Inflammatory macrophage (primary cell): ENCODE data around the gene RAB3C.

Experiments used
- DNase-seq, 2 donors: peaks; one replicate each; pipeline ENCODE4 v3.0.0-alpha.2; 2020 to 2022

RAB3C gene

DNA sequence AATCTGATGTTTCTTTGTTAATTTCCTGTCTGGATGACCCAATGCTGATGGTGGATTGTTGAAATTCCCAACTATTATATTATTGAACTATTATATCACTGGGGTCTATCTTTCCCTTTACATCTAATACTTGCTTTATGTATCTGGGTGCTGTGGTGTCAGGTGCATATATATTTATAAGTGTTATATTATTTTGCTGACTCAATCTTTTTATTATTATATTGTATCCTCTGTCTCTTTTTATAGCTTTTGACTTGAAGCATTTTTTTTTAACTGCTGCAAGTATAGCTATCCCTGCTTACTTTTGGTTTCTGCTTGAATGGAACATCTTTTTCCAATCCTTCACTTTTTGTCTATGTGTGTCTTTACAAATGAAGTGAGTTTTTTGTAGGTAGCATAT is 255.9 kb downstream of the RAB3C start:
- DNase-seq, result no peak

DNA sequence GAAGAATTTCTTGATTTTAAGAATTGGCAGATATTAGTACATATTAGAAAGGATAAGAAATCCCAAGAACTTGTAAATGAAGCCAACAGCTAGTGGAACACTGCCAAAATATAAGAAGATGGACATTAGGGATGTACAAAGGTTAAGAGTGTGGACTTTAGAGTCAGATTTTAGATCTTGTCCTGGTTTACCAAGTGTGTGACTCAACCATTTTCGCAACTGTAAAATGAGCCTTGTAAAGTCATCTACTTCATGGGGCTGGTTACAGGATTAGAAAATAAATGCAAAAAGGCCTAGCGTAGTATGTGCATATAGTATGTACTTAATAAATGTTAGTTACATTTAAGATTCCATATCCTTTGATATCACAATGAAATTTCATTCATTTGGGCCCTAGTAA is 260.0 kb downstream of the RAB3C start:
- DNase-seq, result peak; percentile 6 to 7

DNA sequence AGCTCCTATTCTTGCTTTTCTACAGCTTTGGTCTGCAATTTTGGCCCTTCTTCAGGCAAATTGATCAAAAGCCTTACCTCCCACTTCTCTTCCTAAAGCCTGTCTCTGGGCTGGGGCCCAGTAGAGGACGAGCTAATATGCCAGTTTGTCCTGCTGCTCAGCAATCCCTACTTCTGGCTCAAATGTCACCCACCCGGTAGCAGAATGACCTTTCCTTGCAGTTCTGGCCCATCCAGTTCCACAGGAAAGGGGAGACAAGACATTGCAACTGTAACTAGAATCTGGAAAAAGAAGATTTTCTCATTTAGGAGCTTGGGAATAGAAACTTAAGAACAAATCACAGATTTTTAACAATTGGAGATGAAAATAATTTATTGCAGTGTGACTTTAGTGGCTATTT is 261.5 kb downstream of the RAB3C start:
- DNase-seq, result no peak

DNA sequence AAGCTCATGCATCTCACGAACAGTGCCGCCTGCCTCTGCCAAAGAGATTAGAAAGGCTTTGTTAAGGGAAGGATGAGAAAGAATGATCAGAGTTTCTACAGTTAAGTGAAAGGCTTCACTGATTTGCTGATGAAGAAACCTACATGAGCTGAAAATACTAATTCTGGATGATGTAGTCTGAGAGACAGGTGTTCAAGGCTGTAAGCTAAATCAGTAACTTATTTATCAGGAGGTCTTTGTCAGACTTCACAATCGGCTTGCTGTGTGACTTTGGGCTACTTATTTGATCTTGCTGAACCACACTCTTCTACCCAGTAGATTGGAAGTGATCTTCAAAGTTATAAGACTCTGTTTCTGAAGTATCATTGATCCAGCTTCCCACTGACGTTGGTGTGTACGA is 264.2 kb downstream of the RAB3C start:
- no peak for DNase-seq

DNA sequence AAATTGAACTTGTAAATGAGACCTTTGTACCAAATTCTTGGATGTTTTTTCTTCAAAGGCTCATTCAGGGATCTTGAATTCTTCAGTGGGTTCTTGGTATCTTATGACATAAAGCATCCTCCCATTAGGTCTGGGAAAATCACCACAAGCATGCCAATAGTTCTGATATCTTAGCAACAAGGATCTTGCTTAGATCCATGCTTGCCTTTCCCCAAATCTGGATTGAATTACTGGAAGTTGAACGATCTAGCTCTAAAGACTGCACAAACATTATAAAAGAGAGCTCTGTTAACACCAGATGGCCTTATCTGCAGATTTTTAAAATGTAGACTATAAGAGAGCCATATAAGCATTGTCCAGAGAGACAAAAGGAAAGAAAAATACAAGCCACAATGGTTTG is 266.3 kb downstream of the RAB3C start:
- no peak for DNase-seq

DNA sequence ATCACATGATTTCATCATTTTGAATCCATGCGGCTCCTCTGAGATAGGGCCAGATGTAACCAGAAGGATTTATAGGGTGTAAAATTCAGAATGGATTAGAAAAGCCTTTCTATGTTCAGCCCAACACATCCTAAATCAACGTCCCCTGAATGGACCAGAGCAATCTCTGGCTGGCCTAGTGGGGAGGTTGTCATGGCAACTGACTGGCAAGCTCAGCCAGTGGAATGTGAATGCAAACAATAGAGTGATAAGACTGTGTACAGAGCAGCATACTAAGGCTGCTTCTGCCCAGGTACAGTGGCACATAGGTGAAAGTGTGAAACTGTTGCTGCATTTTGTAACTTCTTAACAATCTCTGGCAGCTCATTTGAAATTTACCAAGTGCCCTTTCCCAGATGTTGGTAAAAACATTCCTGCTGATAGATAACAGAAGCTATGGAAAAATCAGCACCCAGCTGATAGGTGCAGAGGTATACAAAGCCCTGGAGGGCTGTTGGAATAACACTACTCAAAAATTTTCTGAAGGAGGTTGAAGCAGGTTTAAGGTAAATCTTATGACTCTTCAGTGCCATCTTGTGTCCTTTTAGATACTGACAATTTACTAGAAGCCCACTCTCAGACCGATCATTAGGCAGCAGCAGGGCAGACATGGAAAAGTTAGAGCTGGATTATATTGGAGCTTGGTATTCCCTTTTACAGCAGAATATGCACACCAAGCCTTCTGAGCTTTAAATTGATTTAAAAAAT is 267.2 kb downstream of the RAB3C start:
- DNase-seq, result peak; percentile 24 to 49

DNA sequence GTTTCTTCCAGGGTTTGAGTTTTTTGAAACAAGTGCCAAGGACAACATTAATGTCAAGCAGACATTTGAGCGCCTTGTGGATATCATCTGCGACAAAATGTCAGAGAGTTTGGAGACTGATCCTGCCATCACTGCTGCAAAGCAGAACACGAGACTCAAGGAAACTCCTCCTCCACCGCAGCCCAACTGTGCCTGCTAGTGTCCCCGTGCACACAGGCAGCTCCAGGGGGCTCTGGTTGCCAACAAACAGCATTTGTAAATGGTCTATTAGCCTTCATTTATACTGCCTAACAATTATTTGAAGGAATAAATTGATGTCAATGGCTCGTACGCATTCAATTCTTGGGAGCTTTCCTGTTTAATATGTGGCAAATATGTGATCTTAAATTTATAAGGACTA is 268.3 kb downstream of the RAB3C start:
- no peak for DNase-seq

DNA sequence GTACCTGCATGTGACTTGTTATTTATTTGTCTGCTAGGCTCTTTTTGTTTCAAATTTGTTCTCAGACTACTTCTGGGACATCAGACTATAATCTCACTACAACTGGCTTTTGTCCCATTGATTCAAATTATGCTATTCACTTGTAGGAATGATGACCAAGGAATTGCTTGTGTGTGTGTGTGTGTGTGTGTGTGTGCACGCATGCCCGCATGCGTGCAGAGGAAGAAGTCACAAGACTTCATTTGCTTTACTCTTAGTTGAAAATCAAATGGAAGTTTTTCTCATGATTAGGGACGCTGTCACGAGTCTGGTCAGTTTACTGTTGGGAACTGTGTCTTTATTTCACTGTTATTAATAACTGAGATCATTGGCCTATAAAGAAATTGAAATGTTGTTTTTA is 268.7 kb downstream of the RAB3C start:
- no peak for DNase-seq

DNA sequence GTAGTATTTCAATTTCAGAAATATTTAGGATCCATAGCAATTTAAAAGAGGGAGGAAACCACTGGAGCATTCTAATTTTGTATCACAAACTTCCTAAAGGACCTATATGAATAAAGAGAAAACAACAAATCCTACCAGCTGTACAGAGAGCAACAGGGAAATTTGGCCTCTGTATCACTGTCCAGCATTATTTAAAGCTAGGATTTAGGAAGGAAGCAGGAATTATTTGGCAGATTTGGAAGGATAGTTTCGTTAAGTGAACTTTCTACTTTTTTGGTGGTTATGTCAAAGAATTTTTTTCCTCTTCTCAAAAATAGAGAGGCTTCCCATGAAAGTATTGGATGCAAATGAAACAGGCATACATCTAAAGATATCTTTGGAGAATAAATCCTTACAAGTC is 269.7 kb downstream of the RAB3C start:
- no peak for DNase-seq

DNA sequence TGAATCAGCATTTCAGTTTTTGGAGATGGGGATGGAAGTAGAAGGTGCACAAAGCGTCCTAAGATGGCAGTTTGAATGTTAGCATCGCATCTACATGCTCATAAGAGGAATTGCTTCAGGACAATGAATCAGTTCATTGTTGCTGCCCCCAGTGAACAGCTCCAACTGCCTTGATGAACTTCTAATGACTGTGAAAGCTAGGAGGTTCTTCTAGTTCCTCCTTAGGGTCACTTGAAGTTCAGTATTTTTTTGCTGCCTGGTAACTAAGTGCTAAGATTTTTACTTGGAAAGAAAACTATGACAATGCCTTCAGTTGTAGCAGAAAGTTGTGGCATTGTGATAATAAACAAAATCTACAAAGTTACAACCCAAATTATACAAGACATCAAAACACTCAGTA is 271.6 kb downstream of the RAB3C start:
- DNase-seq, result peak; percentile 30 to 42

DNA sequence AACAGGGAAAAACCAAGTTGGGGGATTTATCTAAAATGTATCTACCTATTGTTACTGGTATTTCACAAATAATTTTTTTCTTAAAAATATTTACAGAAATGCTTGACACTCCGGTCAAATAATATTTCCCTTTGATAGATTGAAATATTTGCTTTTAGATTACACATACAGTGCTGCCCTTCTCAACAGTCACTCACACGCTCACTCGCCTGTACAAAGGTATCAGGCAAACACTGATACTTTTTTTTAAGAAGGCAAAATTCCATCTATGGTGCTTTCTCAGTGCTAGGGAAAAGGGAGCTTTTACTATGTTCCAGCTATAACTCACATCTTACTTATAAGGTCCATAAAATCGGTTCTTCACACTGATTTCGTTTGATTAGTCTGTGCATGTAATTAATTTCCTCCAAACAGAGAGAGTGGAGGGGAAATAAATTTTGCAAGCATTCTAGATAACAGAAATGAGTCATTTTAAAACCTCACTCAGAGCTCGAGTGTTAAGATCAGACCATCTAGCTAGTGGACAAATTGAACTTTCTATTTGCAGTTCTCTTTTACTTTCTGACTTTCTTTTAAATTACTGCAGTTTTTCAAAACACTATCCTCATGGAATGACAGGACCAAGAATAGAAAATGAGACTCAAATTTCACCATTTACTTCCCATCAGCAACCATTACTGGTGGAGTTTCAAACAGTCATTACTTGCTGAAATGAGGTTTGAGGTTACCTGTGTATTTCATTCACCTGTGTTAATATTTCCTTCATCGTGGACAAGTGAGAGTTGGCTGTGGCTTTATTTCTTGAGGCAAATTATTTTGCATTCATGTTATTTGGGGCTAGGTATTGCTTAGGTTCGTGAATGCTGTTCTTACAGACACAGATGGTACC is 273.2 kb downstream of the RAB3C start:
- DNase-seq, result no peak

DNA sequence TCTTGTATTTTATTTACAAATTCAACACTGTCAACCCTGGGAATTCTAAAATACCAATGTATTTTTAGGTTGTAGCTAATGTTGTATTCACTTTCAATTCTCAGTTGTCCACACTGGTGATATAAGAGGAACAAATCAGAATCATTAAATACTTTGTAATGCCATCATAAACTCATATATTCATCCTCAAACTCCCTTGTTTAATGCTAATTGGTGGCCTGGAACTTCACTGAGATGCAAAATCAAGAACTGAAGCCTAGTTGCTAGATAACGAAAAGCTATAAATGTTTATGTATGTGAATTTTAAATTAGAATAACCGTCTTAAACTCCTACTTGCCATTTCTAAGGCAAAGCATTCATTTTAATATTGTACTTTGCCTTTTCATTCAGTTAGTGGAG is 274.7 kb downstream of the RAB3C start:
- DNase-seq, result no peak

DNA sequence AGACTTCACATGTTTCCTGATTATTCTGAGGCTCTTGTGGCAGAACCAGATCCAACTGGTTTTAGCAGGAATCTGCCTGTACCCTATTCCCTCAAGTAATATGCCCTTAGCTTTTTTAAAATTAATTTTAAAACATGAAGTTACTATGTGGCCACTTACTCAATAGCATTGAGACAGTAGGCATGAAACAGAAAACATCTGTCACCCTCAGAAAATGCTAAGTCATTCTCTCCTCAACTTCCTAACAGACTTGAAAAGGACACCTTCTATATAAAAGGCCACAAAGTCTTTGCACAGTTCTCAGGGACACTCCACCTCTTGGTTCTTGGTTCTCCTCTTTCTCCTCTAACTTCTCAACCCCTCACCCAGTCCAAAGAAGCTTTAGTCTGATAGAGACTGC is 277.8 kb downstream of the RAB3C start:
- DNase-seq, result peak; percentile 38 to 39

DNA sequence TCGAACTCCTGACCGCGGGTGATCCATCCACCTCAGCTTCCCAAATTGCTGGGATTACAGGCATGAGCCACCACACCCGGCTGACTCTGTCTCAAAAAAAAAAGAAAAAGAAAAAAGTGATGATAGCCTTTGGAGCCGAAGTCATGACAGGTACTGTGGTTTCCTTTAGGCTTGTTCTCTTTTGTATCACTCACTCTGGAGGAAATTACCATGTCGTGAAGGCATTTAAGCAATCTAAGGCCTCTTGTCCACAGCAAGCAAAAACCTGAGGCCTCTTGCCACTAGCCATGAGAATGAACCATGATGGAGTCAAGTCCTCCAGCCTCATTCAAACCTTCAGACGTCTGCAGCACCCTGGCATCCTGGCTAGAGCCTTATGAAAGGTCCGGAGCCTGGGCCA is 286.1 kb downstream of the RAB3C start:
- no peak for DNase-seq

DNA sequence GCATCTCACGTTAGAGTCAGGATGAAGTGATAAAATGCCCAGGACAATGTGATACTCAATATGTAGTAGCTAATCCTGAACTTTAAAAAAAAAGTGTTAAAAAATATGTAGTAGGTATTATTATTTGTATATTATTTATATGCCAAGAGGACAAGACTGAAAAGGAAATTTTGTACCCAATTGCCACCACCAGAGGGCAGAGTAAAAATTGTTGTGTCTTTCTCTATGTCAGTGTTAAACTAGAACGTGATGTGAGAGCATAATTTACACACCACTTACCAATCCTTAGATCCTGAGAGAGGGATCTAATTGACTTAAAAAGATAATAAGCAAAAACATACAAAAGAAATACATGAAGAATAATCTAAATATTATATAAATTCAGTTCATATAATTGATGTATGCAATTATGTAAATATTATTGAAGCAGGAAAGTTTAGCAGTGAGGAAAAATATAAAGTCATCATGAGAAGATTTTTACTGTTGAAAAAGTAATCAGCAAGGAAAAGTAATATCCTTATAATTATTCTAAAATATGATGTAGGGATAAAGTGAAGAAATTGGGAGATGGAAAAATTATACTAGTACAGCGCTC is 288.9 kb downstream of the RAB3C start:
- peak; percentile 38 to 49 for DNase-seq

DNA sequence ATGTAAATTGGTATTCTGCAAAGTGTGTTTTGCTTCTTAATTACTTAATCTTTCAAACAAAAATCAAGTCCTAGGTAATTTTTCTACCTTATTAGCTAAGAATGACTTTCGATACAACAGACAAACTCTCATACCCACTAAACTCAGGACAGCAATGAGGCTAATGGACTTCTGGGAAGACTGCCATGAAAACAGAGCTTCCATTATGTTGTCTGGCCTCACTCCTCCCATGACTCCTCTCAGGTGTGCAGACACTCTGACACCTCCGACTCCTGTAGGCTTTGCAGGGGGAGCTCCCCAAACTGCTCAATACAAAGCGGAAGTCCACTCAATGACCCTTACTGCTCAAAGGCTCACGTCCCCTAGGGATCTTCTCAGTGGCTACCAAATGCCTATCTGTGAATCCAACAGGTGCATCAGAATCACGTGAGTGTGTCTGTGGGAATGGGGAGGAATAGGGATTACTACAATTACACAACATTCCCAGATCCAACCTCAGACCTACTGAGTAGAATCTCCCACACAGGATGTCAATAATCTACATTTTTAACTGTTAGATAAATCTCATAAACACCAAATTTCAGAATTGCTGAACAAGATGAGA is 289.9 kb downstream of the RAB3C start:
- no peak for DNase-seq

DNA sequence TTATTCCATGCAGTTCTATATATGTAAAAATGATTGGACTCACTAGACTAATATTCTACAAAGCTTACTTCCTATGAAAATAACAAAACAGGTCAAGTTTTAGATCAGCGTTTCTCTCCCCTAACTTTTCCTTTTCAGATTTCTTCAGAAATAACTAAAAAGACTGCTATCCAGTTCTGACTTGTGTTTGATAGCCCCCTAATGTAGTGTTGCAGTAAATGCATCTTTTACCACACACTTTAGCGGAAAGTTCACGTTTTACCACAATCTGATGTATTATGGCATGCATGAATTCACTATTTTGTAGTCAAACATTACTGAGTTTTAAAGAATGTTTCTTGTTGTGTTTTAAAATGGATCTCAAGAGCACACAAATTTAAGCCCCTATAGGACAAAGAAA is 292.7 kb downstream of the RAB3C start:
- DNase-seq, result no peak

DNA sequence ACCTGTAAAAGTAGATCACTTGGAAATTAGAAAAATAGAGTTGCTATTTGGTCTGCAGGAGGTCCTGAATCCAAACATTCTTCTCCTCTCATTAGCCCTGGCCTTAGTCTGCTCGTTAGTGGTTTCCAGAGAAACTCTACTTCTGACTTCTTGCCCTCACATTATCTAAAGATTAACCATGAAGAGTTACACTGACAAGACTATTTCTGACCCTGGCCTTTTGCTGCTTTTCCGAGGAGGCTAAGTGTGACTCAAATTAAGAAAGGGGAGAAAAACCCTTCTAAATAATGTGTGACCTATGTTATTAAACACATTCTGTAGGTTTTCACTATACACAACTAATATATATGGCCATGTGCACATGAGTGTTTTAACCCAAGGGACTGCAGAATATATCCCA is 302.4 kb downstream of the RAB3C start:
- no peak for DNase-seq

DNA sequence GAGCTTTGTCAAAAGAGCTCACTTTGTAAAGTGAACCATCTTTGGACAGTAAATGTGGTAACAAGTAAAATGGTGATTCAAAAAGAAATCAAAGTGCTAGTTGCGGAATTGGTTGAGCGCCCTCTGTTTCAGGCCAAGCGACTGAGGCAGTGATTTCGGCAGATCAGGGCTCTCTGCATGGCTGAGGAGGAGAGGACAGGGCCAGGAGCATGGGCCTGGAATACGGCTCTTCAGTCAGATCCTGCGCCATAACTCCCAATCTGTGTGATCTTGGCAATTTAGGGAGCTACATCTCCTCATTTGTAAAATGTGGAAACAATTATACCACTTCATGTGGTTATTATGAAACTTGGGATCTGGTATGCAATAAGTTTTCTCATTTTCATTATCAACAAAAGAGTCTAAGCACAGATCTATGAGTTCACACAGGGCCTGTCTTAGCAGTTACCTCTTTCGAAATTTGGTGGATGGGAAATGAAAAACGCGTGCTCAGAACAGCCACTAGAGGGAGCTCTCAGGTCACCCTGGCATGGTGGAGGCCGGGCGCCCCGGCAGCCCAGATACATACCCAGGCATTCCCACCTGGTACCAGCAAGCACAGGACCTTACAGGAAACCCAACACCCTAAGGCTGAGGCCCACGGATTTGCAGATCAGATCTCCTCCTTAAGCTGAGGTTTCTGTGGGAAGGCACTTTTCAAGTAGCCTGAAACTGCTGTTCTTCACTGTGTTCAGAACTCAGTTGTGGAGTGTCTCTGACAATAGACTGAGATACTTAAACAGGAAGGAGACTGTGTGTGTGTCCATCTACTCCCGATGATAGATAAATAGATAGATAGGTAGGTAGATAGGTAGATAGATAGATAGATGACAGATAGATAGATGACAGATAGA is 303.7 kb downstream of the RAB3C start:
- peak; percentile 56 to 61 for DNase-seq

DNA sequence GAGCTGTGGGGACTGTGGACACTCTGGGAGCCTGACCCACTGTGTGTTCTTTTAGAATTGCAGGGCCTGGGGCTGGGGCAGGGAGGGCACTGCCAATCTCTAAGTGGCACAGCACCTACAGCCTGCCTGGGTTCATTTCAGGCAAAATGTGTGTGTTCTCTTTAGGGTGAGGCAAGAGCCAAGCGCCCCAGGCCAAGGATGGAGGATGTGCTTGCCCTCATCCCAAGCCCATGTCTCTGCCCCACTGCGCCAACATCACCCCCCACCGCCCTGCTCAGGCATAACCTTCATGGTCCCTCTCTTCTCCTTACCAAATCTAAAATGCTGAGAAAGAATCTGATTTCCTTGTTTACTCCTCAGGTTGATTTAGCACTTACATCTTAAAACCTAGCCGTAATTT is 304.4 kb downstream of the RAB3C start:
- no peak for DNase-seq

DNA sequence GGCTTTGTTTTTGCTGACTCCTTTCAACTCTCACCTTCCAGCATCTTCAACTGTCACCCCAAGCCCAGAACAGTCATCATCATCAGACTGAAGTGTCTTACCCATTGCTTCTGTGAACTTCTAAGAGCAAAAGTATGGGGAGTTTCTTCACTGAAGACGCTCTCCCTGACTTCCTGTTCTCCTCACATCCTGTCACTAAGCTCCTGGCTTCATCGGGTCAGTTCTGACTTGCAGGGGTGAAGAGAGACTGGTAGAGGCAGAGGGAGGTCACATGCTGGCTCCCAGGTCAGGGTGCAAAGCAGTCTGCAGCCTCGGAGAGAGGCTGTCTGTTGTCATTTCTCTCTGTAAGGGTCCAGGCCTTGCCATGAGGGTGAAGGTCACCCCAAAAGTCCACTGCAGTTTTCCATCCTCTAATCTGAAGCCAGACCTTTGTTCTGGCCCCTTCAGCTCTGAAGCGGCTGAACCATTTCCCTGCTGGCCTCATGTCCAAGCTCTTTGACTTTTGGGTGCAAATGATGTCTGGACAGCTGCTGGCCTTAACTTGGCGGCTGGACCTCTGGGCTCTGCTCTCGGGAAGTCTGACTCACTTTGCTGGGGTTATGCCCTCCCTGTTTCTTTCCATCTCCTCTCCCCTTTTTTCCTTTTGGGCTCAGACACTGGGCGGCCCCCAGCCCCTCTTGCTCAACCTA is 305.0 kb downstream of the RAB3C start:
- DNase-seq, result no peak

DNA sequence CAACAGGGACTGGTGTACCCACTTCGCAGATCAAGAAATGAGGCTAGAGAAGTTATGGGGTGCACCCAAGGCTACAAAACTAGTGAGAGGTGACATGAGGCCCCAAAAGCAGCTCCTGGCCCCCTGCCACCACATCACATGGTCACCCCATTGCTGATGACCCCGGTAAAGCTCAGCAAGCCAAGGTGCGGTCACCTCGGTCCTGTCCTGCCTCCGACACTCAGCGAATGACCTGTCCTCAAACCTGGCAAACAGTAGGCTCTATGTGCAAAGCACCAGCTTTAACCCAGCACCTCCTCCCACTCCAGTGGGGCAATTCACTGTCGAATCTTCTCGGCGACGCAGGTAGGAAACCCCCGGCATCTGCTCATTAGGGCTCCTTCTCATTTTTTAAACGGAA is 307.4 kb downstream of the RAB3C start:
- no peak for DNase-seq
